Measurements from ENCODE around the gene GOSR1.
"Not testable (repeated sequence)": the region's sequence is repeated elsewhere in the genome, so short reads cannot be mapped to it uniquely, and the experiment has no call there.

GOSR1 gene

DNA sequence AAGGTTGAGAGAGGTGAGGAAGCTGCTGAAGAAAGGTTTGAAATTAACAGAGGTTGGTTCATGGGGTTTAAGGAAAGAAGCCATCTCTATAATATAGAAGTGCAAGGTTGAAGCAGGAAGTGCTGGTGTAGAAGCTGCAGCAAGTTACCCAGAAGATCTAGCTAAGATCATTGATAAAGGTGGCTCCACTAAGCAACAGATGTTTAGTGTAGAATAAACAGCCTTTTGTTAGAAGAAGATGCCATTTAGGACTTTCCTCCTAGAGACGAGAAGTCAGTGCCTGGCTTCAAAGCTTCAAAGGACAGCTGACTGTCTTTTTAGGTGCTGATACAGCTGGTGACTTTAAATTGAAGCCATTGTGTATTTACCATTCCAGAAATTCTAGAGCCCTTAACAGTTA lies 29.3 kb downstream of the GOSR1 start:
- no peak for DNase-seq

DNA sequence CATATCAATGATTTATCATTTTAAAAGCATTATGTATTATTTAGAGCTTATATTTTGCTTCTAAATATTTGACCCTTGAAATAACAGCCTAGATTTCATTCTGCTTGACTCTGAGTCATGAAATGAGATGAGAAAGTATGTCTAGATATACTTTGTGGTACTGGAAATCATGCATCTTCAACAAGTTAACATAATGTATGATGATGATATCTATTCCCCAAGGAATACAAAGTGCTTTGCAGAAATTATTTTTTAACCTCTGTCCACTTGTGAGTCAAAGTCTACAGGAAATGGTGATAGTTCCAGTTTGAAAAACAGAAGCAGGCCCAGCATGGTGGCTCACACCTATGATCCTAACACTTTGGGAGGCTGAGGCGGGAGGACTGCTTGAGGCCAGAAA lies 36.1 kb downstream of the GOSR1 start:
- DNase-seq, result no peak

DNA sequence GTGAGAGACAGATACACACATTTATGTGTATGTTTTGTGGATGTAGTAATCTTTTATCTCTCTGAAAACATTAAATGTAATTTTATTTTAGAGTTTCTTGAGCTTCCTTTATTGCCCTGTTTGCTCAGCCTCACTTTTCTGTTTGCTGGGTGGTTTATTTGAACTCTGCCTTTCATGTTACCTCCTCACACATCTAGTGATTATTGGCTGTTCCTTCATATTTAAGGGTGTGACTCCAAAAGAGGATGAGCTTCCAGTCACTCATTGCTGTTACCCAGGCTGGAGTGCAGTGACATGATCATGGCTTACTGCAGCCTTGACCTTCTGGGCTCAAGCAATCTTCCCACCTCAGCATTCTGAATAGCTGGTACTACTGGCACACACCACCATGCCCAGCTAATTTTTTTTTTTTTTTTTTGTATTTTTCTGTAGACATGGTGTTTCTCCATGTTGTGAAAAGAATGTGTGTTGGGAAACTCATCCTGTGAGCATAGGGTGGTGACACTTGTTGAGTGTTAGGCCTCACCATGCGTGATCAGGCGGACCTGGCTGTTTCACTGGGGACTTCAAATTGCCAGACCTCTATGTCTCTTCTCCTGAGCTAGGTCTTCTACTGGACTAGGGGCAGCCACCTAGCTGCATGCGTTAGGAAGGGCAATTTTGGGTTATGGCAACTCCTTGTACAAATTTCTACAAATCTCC lies 37.8 kb downstream of the GOSR1 start:
- DNase-seq, result no peak

DNA sequence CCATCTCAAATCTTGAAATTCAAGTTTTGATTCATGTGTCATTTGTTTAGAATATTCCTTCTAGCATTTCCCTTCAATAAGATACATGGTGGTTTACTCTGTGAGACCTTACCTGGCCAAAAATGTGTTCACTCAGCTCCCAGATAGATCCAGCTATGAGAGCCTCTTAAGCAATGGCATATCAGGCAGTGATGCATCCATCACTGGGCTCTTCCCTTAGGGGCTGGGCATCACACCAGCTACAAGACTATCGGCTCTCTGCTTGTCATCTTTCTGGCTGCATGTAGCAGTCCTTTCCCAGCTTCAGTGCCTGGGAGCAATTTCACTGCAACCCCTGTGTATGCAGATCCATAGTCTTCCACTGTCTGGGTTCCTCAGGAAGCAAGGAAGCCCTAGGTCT lies 40.6 kb downstream of the GOSR1 start:
- DNase-seq, result no peak

DNA sequence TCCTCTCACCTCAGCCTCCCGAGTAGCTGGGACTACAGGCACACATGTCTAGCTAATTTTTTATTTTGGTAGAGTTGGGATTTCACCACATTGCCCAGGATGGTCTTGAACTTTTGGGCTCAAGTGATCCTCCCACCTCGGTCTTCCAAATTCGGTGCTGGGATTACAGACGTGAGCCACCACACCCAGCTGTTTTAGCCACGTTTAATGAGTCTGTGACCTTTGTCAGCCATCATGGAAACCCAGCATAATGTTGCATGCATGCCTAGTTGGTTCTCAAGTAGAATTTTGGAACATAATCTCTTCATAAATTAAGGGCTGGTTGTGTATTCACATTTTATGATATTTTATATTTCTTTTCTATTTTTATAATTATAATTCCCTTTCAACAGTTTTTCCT lies 42.0 kb downstream of the GOSR1 start:
- no peak for DNase-seq

DNA sequence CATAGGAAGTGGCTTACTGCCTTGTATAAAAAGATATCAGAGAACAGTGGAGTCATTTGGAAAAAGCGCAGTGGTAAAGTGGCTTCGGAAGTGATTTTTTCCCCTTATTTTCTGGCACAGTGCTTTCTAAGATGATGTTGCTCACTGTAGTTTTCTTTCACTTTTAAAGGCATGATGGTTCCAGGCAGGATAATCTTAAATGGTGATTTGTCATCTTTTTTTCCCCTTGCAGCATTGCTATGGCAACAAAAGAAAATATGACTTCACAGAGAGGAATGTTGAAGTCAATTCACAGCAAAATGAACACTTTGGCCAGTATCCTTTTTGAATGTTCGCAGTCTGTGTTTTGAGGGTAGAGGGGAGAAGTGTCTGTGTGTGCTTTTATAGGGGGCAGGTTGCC lies 42.5 kb downstream of the GOSR1 start:
- no peak for DNase-seq

DNA sequence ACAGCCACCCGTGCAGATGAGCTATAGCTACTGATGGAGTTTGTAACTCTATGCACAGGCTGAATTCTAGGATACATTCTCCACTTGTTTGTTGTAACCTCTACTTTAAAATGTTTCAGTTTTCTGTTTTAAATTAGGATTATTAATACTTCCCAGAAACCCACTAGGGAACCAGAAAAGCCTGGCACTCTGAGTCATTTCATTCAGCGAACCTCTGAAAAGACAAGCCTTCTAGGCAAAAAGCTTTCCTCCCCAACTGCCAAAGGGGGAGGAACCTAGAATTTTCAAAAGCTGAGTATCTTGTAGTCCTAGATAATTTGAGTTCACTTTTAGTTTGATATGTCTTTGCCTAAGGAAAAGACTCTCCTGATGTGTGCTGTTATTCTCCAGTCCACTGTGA lies 43.2 kb downstream of the GOSR1 start:
- no peak for DNase-seq

DNA sequence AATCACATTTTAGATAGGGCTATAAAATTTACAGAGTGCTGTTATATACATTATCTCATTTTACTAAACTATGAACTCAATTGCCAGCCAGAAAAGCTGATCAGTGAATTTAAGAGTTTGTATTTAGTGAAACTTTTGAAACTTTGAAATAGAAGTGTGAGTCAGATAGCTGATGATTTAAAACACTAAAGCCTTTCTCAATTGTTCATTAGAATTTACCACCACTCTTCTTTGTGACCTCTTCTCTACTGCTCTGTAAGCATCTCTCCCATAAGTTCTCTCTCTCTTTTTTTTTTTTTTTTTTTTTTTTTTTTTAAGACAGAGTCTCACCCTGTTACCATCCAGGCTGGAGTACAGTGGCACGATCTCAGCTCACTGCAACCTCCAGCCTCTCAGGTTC lies 43.7 kb downstream of the GOSR1 start:
- DNase-seq, result no peak

DNA sequence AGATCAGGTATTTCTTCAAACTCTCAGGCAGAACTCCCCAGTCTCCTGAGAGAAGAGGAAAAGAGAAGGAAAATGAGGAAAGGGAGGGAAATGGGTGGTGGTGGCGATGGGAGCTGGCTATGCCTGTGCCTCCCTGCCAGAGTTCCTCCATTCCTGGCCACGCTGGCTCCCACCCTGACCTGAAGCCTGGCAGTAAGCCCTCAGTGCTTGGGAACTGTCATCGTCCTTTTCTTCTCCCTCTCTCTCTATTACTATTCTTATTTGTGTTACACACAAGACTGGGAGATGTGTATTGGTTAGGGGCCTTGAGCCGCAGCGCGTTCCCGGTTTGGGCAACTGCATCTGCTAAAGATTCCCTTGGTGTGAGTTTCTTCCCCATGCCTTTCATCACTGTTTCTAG lies 44.6 kb downstream of the GOSR1 start:
- no peak for DNase-seq

DNA sequence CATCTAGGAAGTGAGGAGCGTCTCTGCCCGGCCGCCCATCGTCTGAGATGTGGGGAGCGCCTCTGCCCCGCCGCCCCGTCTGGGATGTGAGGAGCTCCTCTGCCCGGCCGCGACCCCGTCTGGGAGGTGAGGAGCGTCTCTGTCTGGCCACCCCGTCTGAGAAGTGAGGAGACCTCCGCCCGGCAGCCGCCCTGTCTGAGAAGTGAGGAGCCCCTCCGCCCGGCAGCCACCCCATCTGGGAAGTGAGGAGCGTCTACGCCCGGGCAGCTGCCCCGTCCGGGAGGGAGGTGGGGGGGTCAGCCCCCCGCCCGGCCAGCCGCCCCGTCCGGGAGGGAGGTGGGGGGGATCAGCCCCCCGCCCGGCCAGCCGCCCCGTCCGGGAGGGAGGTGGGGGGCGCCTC lies 46.0 kb downstream of the GOSR1 start:
- not testable (repeated sequence) for DNase-seq

DNA sequence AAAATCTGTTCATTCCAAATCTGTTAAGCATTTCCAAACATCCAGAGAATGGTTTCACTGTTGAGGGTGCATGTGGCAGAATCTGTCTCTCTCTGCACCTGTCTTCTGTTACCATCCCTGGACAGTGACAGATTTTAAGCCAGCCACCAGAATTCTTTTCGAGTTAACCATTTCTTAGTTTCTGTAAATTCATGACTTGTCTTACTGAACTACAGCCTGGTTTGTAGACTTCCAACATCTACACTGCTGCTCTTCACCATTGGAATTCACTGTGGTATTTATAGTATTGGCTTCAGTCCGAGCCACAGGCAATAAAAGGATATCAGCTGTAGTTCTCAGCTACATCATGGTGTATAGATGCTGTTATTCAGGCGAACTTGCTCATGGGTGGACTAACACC lies 47.6 kb downstream of the GOSR1 start:
- no peak for DNase-seq

DNA sequence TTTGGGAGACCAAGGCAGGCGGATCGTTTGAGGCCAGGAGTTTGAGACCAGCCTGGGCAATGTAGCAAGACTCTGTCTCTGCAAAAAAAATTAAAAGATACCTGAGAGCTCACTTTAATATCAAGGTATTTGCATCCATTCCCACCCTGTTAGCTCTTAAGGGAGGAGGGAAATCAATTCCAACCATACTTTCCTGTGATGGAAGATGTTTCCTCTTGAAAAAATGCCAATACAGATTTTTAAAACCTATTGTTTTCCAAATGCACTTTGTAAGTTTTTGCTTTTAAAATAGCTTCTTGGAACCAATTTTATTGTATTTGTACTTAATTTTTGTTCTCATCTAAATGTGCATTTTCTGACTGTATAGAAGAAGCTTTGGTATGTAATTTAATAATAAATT lies 49.2 kb downstream of the GOSR1 start:
- no peak for DNase-seq

DNA sequence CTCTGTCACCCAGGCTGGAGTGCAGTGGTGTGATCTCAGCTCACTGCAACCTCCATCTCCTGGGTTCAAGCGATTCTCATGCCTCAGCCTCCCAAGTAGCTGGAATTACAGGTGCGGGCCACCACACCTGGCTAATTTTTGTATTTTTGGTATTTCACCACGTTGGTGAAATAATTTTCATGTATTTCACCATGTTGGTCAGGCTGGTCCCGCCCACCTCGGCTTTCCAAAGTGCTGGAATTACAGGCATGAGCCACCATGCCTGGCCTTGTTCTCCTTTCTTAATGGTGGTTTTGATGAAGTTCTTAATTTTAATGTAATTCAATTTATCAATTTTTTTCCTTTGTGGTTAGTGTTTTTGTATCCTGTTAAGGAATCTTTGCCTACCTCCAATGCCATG lies 51.5 kb downstream of the GOSR1 start:
- not testable (repeated sequence) for DNase-seq

DNA sequence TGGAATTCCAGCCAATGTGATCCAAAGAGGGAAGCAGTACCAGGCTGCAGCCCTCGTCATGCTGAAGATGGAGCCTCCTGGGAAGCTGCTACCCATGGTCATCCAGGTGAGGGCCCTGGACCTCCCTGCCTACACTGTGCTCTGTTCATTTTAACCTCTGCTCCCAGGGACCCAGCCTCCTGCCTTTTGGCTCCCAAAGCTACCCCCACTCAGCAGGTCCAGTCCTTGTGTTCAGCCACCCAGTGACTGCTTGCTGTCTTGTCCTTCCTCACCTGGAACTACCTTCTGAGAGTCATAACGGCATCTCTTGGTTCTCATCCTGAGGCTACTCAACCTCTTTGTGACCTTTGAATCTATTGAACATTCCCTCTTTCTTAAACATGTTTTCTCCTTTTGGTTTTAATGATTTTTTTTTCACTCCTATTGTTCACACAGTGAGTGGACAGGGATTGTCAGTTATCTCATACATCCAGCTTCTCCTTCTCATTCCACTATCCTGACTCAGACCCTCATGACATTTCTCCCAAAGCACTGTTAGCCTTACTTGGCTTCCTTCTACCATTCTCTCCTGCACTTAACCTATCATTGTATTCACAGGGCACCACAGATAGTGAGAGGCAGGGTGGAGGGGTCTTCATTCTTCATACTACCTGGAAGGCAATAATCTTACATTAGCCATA lies 53.3 kb downstream of the GOSR1 start:
- no peak for DNase-seq

DNA sequence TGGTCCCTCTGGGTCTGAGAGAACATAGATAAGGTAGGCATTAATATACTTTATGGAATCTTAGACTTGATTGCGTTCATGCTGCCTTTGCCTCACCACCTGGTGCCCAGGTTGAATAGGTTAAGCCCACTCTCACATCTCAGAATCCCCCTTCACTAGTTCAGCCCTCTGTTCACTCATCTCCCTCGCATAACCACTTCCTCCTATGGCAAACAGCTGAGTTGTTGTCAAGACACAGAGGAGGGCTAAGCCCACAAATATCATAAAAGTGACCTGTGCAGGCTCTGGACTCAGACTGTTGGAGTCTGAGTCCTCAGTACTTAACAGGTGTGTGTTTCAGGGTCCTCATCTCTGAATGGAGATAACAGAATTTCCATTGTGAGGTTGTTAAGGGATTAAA lies 55.7 kb downstream of the GOSR1 start:
- DNase-seq, result no peak

DNA sequence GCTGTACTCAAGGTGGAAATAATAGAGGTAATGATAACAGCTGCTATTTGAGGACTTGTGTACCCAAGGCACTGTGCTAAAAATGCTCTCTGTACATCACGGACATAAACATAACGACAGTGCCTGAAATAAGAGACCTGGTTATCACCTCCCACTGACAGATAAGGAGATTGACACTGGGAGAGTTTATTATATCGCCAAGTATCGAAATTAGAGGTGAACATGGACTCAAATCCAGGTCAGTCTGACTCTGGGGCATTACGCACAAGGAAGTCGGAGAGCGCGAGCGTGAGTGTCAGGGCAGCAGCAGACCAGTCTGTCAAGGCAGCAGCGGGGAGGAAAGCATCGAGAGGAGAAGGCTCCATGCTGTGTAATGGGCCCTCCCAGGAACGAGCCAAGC lies 57.1 kb downstream of the GOSR1 start:
- DNase-seq, result peak; percentile 48

DNA sequence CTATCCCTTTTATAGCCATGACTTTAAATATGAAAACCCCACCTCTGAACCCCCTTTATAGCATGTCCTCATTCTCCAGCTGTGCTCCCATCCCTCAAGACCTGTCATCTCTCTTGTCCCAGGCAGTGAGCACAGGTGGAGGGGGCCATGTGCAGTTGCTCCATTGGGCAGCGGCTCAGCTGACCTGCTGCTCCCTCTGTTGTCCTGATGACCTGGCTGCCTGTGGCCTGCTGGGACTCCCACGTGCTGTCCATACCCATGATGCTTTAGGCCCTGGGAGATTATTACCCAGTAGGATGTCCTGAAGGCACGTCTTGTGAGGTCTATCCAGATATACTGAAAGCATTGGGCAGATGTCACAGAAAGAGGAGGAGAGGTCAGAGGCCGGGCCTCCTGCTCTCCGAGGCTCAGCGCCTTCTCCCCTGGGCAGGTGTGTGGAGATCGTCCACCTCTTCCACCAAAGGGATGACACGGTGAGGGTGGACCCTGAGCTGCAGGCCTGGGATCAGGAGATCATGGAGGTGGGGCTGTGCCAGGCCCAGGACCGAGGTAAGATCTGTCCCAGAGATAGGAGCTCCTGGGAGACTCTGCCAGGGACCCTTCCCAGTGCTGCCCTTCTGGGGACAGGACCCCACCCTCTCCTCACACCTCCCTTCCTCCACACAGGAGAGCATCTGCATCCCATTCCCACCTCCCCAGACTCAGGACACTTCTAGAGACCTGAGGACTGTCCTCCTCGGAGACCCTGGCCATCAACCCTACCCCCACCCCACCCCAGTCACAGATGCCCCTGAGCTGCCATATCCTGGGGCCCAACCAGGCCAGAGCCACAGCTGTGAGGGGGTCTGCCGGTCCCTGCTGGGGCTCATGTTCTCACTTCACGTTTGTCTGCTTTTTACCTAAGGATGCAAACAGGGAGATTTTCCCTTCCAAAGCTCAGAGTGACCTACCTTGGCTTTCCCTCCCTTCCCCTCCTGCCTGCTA lies 58.0 kb downstream of the GOSR1 start:
- no peak for DNase-seq

DNA sequence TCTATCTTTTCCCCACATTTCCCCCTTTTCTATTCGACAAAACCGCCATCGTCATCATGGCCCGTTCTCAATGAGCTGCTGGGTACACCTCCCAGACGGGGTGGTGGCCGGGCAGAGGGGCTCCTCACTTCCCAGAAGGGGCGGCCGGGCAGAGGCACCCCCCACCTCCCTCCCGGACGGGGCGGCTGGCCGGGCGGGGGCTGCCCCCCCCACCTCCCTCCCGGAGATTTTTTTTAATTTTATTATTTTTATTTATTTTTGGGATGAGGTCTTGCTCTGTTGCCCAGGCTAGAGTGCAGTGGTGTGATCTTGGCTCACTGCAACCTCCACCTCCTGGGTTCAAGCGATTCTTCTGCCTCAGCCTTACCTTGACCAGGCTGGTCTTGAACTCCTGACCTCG lies 59.6 kb downstream of the GOSR1 start:
- DNase-seq, result not testable (repeated sequence)

DNA sequence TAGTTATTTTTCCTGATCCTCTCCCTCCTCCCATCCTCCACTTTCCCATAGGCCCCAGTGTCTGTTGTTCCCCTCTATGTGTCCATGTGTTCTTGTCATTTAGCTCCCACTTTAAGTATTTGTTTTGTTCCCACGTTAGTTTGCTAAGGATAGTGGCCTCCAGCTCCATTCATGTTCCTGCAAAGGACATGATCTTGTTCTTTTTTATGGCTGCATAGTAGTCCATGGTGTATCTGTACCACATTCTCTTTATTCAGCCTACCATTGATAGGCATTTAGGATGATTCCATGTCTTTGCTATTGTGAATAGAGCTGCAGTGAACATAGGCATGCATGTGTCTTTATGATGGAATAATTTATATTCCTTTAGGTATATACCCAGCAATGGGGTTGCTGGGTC lies 60.5 kb downstream of the GOSR1 start:
- DNase-seq, result not testable (repeated sequence)

DNA sequence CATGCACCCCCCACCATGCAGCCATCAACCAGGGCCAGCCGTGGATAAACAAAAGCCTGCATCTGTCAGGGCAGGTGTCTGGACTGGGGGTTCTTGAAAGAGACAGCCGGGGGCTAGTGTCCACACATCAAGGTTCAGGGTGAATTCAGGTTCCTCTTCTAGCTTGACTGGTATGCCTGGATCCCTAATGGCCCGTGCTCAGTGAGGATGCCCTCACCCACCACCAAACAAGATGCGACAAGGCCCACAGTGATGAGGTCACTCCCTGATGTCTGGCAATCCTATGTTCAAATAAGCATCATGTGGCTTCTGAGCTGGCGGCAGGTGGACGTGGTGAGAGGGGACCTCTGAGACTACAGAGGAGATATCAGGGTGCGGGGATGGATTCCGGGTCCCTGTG lies 64.6 kb downstream of the GOSR1 start:
- peak; percentile 37 for DNase-seq

DNA sequence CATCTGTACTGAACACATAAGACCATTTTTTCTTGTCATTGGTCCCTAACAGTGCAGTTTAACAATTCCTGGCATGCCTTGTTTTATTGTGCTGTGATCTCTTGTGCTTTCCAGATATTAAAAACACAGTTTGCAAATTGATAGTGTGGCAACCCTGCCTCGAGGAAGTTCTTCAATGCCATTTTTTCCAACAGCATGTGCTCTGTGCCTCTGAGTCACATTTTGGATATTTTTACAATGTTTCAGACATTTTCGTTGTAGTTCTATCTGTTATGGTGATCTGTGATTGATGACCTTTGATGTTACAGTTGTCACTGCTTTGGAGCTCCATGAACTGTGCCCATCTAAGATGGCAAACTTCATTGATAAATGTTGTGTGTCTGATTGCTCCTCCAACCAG lies 66.2 kb downstream of the GOSR1 start:
- no peak for DNase-seq

DNA sequence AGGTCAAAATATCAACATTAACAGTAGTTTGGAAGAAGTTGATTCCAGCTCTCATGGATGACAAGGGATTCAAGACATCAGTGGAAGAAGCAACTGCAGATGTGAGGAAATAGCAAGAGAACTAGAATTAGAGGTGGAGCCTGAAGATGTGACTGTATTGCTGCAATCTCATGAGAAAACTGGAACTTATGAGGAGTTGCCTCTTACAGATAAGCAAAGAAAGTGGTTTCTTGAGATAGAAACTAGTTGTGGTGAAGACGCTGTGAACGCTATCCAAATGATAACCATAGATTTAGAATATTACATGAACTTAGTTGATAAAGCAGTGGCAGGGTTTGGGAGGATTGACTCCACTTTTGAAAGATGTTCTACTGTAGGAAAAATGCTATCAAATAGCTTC lies 67.8 kb downstream of the GOSR1 start:
- no peak for DNase-seq

DNA sequence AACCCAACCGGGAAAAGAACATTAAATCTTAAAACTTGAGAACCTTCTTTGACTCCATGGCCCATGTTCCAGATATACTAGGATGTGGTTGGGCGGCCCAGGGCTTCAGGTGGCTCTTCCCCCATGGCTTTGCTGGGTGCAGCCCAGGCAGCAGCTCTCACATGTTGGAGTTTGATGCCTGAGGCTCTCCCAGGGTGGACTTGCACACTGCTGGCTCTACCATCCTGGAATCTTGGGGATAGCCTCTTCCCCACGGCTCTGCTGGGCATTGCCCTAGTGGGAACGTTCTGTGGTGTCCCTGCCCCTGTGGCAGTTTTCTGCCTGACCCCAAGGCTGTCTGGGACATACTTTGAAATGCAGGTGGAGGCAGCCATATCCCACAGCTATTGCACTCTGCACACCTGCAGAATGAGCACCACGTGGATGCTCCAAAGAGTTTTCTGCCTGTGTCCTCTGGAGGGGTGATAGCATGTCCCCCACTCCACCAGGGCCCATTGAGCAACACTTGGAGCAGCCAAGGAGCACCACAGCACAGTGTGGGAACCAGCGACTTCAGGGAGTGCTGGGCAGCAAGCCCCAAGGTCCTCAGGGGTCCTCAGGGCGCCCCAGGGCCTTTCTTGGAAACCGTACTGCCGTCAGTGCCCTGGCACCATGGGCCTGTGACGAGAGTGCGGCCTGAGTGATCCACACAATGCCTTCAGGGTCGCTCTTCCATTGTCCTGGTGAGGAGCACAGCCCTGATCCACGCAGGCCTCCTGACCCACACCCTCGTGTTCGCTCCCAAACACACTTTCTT lies 70.8 kb downstream of the GOSR1 start:
- DNase-seq, result no peak
